K562 (cell line): ENCODE measurements around the gene ZCCHC24. TPM values are rescaled to one million over a fixed set of nuclear protein-coding genes. Genes with fewer than 3 reads are reported as not detected.

Experiments
- MAFK ChIP-seq: IDR thresholded peaks from 2 replicates; pipeline ENCODE4 v1.6.1; 2011; ENCODE audit warnings: low read length, improper control_type of control experiment
- MEIS2 ChIP-seq: fragments of 450-650 bp; IDR thresholded peaks from 2 replicates; pipeline ENCODE4 v1.6.1; 2014; ENCODE audit warnings: mild to moderate bottlenecking; ENCODE audit not compliant: partially characterized antibody
- NFIC ChIP-seq: fragments of 450-650 bp; IDR thresholded peaks from 2 replicates; pipeline ENCODE4 v1.6.1; 2017; ENCODE audit warnings: mild to moderate bottlenecking, inconsistent platforms
- PTRF ChIP-seq: fragments of 450-650 bp; IDR thresholded peaks from 2 replicates; pipeline ENCODE4 v1.6.1; 2016; ENCODE audit warnings: mild to moderate bottlenecking, missing genetic modification characterization, missing compliant biosample characterization
- RFX7 ChIP-seq: fragments of 250-450 bp; sonication (Bioruptor Pico); IDR thresholded peaks from 2 replicates; pipeline ENCODE4 v1.5.1; 2021; ENCODE audit warnings: mild to moderate bottlenecking
- TAF15 ChIP-seq: fragments of 200-400 bp; formaldehyde crosslinking; IDR thresholded peaks from 2 replicates; pipeline ENCODE4 v1.6.1; 2017; ENCODE audit warnings: mild to moderate bottlenecking, low read depth, low read length, moderate library complexity
- YY1 ChIP-seq, 3 experiments: IDR thresholded peaks; 2 replicates each; pipeline ENCODE4 v1.6.1; 2011; ENCODE audit warnings: low read length in 2 of 3, mild to moderate bottlenecking in 2 of 3, moderate library complexity in 2 of 3, borderline replicate concordance in 1 of 3, control low read depth in 1 of 3, low read depth in 1 of 3; ENCODE audit not compliant: insufficient read depth in 3 of 3, insufficient replicate concordance in 2 of 3, control insufficient read depth in 1 of 3, insufficient read length in 1 of 3; ENCODE audit errors: extremely low read depth in 1 of 3
- ZNF232 ChIP-seq: sonication (generic); formaldehyde crosslinking; IDR thresholded peaks from 2 replicates; pipeline ENCODE4 v1.8.0; 2022; ENCODE audit warnings: mild to moderate bottlenecking, missing genetic modification reagents
- polyA plus RNA-seq, 8 experiments: library from polyadenylated mRNA; depleted of rRNA in 4 of 8; stranded (reverse) in 5 of 8; unstranded in 3 of 8; fragments of >200 nt; fragmentation: Nextera tagmentation in 2 of 8; fragmentation: Illumina TruSeq in 1 of 8; extraction: Ambion mirVana in 2 of 8; extraction: Trizol in 1 of 8; gene quantifications; 2 replicates each; pipeline versions ENCODE4 v1.2.1 to v1.2.3, GENCODE V29; 2011 to 2014; ENCODE audit warnings: inconsistent platforms in 1 of 8, missing spikeins in 1 of 8
- total RNA-seq, 7 experiments: library from RNA; depleted of rRNA in 6 of 7; stranded (reverse); fragments of >200 nt in 6 of 7; fragmentation: Illumina TruSeq in 2 of 7; extraction: Trizol in 2 of 7; gene quantifications; 2 replicates each; pipeline versions ENCODE4 v1.2.1 to v1.2.3, GENCODE V29; 2011 to 2021; ENCODE audit warnings: low replicate concordance in 1 of 7
- TF ChIP-seq, protein P1 (sequence below): fragments of 450-650 bp; IDR thresholded peaks from 2 replicates; pipeline ENCODE4 v1.6.1; 2014; ENCODE audit warnings: low read depth, mild to moderate bottlenecking, moderate library complexity, borderline replicate concordance
- TF ChIP-seq, protein P2 (sequence below): conservative IDR thresholded peaks from 2 replicates; pipeline ENCODE4 v1.6.1; 2011; ENCODE audit warnings: low read depth, mild to moderate bottlenecking, low read length; ENCODE audit not compliant: control insufficient read depth
- TF ChIP-seq, protein P3 (sequence below): fragments of 450-650 bp; formaldehyde crosslinking; IDR thresholded peaks from 2 replicates; pipeline ENCODE4 v1.4.0; 2020; ENCODE audit warnings: mild to moderate bottlenecking, mixed read lengths
- TF ChIP-seq, protein P4 (sequence below): fragments of 450-650 bp; IDR thresholded peaks from 2 replicates; pipeline ENCODE4 v1.6.1; 2017; ENCODE audit warnings: antibody characterized with exemption, mild to moderate bottlenecking
- TF ChIP-seq, protein P5 (sequence below): fragments of 250-450 bp; sonication (Bioruptor Pico); IDR thresholded peaks from 2 replicates; pipeline ENCODE4 v1.4.0; 2020; ENCODE audit warnings: mild to moderate bottlenecking, moderate library complexity

ZCCHC24 gene
- total and polyA plus RNA-seq, 9 of the 15 experiments (the other 6 are each of a cell fraction or from before 2014, with no cell fraction given): 0.84 to 11.0 (median 4.6) TPM

DNA sequence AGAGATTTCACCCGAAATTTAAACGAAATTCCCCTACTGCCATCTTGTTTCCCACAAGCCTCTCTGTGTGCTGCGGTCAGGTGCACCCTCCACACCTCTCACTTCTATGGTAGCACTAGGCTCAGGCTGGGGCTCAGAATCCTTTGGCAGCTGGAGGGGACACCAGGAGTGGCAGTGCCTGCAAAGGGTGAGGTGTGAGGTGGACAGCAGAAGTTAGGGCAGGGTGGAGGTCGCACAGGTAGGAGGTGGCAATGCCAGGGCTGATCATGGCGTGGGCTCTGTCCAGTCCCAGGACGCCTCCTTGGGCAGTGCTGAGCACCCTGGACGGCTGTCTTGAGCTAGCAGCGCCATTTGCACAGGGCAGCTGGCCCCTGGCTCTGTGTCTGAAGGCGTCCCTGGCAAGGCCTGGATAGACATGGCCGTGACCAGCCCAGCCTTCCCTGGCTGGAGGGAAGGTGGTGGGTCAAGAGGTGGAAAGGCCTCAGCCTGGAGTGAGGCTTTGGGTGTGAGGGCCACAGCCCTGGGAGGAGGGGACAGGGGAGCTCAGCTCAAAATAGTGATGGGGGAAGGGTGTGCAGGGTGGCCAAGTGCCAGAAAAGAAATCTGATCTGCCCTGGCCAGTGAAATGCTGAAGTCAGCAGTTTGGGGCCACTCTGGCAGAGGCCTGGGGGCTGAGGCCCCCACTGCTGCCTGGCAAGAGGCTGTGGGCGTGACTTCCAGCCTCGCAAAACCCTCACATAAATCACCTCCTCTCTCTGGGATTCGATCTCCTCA is 40.0 kb downstream of the ZCCHC24 start (continued):
- TF ChIP-seq, protein P1, sequence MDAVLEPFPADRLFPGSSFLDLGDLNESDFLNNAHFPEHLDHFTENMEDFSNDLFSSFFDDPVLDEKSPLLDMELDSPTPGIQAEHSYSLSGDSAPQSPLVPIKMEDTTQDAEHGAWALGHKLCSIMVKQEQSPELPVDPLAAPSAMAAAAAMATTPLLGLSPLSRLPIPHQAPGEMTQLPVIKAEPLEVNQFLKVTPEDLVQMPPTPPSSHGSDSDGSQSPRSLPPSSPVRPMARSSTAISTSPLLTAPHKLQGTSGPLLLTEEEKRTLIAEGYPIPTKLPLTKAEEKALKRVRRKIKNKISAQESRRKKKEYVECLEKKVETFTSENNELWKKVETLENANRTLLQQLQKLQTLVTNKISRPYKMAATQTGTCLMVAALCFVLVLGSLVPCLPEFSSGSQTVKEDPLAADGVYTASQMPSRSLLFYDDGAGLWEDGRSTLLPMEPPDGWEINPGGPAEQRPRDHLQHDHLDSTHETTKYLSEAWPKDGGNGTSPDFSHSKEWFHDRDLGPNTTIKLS: no peak
- peak; percentile 96 for TF ChIP-seq MAFK
- peak; percentile 14 for TF ChIP-seq MEIS2
- peak in 1 of 3 experiments; percentile 8 for TF ChIP-seq YY1 (IDR thresholded peaks at IDR 0.05; ENCODE audit: borderline replicate concordance in 1 of 3, control insufficient read depth in 1 of 3, extremely low read depth in 1 of 3, insufficient read depth in 3 of 3, insufficient read length in 1 of 3, insufficient replicate concordance in 2 of 3, low read depth in 1 of 3, low read length in 2 of 3)
- TF ChIP-seq, protein P2, sequence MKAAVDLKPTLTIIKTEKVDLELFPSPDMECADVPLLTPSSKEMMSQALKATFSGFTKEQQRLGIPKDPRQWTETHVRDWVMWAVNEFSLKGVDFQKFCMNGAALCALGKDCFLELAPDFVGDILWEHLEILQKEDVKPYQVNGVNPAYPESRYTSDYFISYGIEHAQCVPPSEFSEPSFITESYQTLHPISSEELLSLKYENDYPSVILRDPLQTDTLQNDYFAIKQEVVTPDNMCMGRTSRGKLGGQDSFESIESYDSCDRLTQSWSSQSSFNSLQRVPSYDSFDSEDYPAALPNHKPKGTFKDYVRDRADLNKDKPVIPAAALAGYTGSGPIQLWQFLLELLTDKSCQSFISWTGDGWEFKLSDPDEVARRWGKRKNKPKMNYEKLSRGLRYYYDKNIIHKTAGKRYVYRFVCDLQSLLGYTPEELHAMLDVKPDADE: no peak
- TF ChIP-seq, protein P3, sequence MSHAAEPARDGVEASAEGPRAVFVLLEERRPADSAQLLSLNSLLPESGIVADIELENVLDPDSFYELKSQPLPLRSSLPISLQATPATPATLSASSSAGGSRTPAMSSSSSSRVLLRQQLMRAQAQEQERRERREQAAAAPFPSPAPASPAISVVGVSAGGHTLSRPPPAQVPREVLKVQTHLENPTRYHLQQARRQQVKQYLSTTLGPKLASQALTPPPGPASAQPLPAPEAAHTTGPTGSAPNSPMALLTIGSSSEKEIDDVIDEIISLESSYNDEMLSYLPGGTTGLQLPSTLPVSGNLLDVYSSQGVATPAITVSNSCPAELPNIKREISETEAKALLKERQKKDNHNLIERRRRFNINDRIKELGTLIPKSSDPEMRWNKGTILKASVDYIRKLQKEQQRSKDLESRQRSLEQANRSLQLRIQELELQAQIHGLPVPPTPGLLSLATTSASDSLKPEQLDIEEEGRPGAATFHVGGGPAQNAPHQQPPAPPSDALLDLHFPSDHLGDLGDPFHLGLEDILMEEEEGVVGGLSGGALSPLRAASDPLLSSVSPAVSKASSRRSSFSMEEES (CRISPR knock-in tag): no peak
- no peak for TF ChIP-seq ZNF232 (CRISPR knock-in tag)
- peak; percentile 91 for TF ChIP-seq NFIC
- TF ChIP-seq, protein P4, sequence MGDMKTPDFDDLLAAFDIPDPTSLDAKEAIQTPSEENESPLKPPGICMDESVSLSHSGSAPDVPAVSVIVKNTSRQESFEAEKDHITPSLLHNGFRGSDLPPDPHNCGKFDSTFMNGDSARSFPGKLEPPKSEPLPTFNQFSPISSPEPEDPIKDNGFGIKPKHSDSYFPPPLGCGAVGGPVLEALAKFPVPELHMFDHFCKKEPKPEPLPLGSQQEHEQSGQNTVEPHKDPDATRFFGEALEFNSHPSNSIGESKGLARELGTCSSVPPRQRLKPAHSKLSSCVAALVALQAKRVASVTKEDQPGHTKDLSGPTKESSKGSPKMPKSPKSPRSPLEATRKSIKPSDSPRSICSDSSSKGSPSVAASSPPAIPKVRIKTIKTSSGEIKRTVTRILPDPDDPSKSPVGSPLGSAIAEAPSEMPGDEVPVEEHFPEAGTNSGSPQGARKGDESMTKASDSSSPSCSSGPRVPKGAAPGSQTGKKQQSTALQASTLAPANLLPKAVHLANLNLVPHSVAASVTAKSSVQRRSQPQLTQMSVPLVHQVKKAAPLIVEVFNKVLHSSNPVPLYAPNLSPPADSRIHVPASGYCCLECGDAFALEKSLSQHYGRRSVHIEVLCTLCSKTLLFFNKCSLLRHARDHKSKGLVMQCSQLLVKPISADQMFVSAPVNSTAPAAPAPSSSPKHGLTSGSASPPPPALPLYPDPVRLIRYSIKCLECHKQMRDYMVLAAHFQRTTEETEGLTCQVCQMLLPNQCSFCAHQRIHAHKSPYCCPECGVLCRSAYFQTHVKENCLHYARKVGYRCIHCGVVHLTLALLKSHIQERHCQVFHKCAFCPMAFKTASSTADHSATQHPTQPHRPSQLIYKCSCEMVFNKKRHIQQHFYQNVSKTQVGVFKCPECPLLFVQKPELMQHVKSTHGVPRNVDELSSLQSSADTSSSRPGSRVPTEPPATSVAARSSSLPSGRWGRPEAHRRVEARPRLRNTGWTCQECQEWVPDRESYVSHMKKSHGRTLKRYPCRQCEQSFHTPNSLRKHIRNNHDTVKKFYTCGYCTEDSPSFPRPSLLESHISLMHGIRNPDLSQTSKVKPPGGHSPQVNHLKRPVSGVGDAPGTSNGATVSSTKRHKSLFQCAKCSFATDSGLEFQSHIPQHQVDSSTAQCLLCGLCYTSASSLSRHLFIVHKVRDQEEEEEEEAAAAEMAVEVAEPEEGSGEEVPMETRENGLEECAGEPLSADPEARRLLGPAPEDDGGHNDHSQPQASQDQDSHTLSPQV: no peak
- TF ChIP-seq RFX7: no peak
- no peak for TF ChIP-seq TAF15
- no peak for TF ChIP-seq PTRF (tag)
- TF ChIP-seq, protein P5, sequence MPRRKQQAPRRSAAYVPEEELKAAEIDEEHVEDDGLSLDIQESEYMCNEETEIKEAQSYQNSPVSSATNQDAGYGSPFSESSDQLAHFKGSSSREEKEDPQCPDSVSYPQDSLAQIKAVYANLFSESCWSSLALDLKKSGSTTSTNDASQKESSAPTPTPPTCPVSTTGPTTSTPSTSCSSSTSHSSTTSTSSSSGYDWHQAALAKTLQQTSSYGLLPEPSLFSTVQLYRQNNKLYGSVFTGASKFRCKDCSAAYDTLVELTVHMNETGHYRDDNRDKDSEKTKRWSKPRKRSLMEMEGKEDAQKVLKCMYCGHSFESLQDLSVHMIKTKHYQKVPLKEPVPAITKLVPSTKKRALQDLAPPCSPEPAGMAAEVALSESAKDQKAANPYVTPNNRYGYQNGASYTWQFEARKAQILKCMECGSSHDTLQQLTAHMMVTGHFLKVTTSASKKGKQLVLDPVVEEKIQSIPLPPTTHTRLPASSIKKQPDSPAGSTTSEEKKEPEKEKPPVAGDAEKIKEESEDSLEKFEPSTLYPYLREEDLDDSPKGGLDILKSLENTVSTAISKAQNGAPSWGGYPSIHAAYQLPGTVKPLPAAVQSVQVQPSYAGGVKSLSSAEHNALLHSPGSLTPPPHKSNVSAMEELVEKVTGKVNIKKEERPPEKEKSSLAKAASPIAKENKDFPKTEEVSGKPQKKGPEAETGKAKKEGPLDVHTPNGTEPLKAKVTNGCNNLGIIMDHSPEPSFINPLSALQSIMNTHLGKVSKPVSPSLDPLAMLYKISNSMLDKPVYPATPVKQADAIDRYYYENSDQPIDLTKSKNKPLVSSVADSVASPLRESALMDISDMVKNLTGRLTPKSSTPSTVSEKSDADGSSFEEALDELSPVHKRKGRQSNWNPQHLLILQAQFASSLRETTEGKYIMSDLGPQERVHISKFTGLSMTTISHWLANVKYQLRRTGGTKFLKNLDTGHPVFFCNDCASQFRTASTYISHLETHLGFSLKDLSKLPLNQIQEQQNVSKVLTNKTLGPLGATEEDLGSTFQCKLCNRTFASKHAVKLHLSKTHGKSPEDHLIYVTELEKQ: no peak
